ENCODE measurements around the gene EPN3. TPM values are rescaled to one million over a fixed set of nuclear protein-coding genes. Genes with fewer than 3 reads are reported as not detected.

EPN3 gene
- total RNA-seq, 1 donor from 2014 or later, result 0.24 TPM

- peaks cover 27% of the 10 kb centered on the region for H3K4me1 ChIP-seq
- H3K27ac ChIP-seq, result no peak overlapping the region
- H3K27me3 ChIP-seq, result no peaks in the 10 kb centered on the region
- Mint-ChIP-seq H3K36me3 (peaks cover 4% of the 10 kb centered on the region), H3K27ac (peak overlapping the region; percentile 14), H3K4me1 (peaks cover 62% of the 10 kb centered on the region), H3K27me3 (ENCODE audit: insufficient read depth, low read depth) (peaks cover 5% of the 10 kb centered on the region), H3K4me3 (no peak overlapping the region), H3K9me3 (no peaks in the 10 kb centered on the region)
- no peaks in the 10 kb centered on the region for H3K9me3 ChIP-seq (ENCODE audit: low read depth)
- no peaks in the 10 kb centered on the region for H3K79me2 ChIP-seq (ENCODE audit: low read depth)
- H3K36me3 ChIP-seq, result no peaks in the 10 kb centered on the region
- no peaks in the 10 kb centered on the region for H4K20me1 ChIP-seq (ENCODE audit: low read depth)
- H2AFZ ChIP-seq (replicated peaks), result no peak overlapping the region
- H3F3A ChIP-seq (ENCODE audit: low read depth), result peaks cover 7% of the 10 kb centered on the region
- no peak for DNase-seq (ENCODE audit: low spot score)
- TF ChIP-seq EZH2 (IDR thresholded peaks at IDR 0.05) (no peak), CTCF (IDR thresholded peaks at IDR 0.05) (no peak), EZH2phosphoT487 (IDR thresholded peaks at IDR 0.05) (no peak)
- no peak overlapping the region for H3K9ac ChIP-seq
- H3K4me2 ChIP-seq, result no peak overlapping the region
- H3K4me3 ChIP-seq, result no peak overlapping the region
These were observed 52.8 kb downstream of the EPN3 start for GRCh38 chr17:50585346-50585745.

GRCh38 chr17:50585891-50586290 lies 53.4 kb downstream of the EPN3 start:
- H3K4me3 ChIP-seq, result no peak overlapping the region
- H2AFZ ChIP-seq (replicated peaks), result no peak overlapping the region
- no peaks in the 10 kb centered on the region for H4K20me1 ChIP-seq (ENCODE audit: low read depth)
- peaks cover 5% of the 10 kb centered on the region for H3K27me3 Mint-ChIP-seq (ENCODE audit: insufficient read depth, low read depth)
- H3K9me3 Mint-ChIP-seq, result no peaks in the 10 kb centered on the region
- peaks cover 22% of the 10 kb centered on the region for H3K4me1 ChIP-seq
- H3K9me3 ChIP-seq (ENCODE audit: low read depth), result no peaks in the 10 kb centered on the region
- H3K27me3 ChIP-seq, result no peaks in the 10 kb centered on the region
- no peaks in the 10 kb centered on the region for H3K36me3 ChIP-seq
- H3K27ac Mint-ChIP-seq, result peak overlapping the region; percentile 92
- TF ChIP-seq EZH2 (IDR thresholded peaks at IDR 0.05), result no peak
- no peak for TF ChIP-seq CTCF (IDR thresholded peaks at IDR 0.05)
- TF ChIP-seq EZH2phosphoT487 (IDR thresholded peaks at IDR 0.05), result no peak
- peaks cover 4% of the 10 kb centered on the region for H3K36me3 Mint-ChIP-seq
- no peak for DNase-seq (ENCODE audit: low spot score)
- no peak overlapping the region for H3K27ac ChIP-seq
- no peak overlapping the region for H3K9ac ChIP-seq
- H3K4me3 Mint-ChIP-seq, result peak overlapping the region; percentile 68
- no peaks in the 10 kb centered on the region for H3K79me2 ChIP-seq (ENCODE audit: low read depth)
- H3K4me1 Mint-ChIP-seq, result peaks cover 61% of the 10 kb centered on the region
- peak overlapping the region; percentile 13 for H3K4me2 ChIP-seq
- H3F3A ChIP-seq (ENCODE audit: low read depth), result peaks cover 7% of the 10 kb centered on the region

GRCh38 chr17:50586421-50587247 lies 54.1 kb downstream of the EPN3 start:
- H3K27ac ChIP-seq, result no peak overlapping the region
- peak overlapping the region; percentile 92 for H3K27ac Mint-ChIP-seq
- no peak overlapping the region for H3K4me3 ChIP-seq
- DNase-seq (ENCODE audit: low spot score), result no peak
- peaks cover 5% of the 10 kb centered on the region for H3K27me3 Mint-ChIP-seq (ENCODE audit: insufficient read depth, low read depth)
- peaks cover 7% of the 10 kb centered on the region for H3F3A ChIP-seq (ENCODE audit: low read depth)
- H3K79me2 ChIP-seq (ENCODE audit: low read depth), result no peaks in the 10 kb centered on the region
- H3K36me3 ChIP-seq, result no peaks in the 10 kb centered on the region
- peaks cover 22% of the 10 kb centered on the region for H3K4me1 ChIP-seq
- H3K4me1 Mint-ChIP-seq, result peaks cover 59% of the 10 kb centered on the region
- no peaks in the 10 kb centered on the region for H3K9me3 Mint-ChIP-seq
- H3K4me3 Mint-ChIP-seq, result peak overlapping the region; percentile 68
- peak overlapping the region; percentile 37 for H3K9ac ChIP-seq
- peaks cover 4% of the 10 kb centered on the region for H3K36me3 Mint-ChIP-seq
- no peaks in the 10 kb centered on the region for H3K9me3 ChIP-seq (ENCODE audit: low read depth)
- H4K20me1 ChIP-seq (ENCODE audit: low read depth), result no peaks in the 10 kb centered on the region
- no peak overlapping the region for H3K4me2 ChIP-seq
- no peaks in the 10 kb centered on the region for H3K27me3 ChIP-seq
- TF ChIP-seq EZH2phosphoT487 (IDR thresholded peaks at IDR 0.05) (no peak), EZH2 (IDR thresholded peaks at IDR 0.05) (no peak), CTCF (IDR thresholded peaks at IDR 0.05) (no peak)
- H2AFZ ChIP-seq (replicated peaks), result no peak overlapping the region
